HFF-Myc (cell line): ENCODE results near the gene CCDC63.
"Not testable (repeated sequence)": the region's sequence is repeated elsewhere in the genome, so short reads cannot be mapped to it uniquely, and the experiment has no call there.

Experiments used
- DNase-seq: peaks from one replicate; pipeline ENCODE4 v3.0.0-alpha.2; 2011; ENCODE audit warnings: low read depth; ENCODE audit errors: extremely low read depth
- H3K4me3 ChIP-seq: replicated peaks from 2 replicates; pipeline ENCODE4 v1.5.1; 2011; ENCODE audit warnings: low read depth, mild to moderate bottlenecking, control low read depth, low read length
- TF ChIP-seq, protein P1 (sequence below): IDR thresholded peaks from 2 replicates; pipeline ENCODE4 v1.5.1; 2012; ENCODE audit warnings: mild to moderate bottlenecking, low read depth, low read length, control low read depth; ENCODE audit errors: missing control alignments

CCDC63 gene

DNA sequence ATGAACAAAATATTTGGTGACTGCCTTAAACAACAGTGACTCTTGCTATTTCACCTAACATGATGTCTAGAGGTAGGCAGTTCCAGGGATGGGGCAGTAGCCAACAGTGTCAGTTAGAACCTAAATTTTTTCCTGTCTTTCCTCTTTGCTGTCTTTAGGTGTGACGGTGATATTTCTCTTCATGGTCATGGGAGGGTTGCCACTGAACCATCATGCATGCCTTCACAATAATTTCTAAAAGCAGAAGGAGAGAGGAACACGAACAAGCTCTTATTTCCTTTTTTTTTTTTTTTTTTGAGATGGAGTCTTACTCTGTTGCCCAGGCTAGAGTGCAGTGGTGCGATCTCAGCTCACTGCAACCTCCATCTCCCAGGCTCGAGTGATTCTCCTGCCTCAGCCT is 2.4 kb downstream of the CCDC63 start:
- TF ChIP-seq, protein P1, sequence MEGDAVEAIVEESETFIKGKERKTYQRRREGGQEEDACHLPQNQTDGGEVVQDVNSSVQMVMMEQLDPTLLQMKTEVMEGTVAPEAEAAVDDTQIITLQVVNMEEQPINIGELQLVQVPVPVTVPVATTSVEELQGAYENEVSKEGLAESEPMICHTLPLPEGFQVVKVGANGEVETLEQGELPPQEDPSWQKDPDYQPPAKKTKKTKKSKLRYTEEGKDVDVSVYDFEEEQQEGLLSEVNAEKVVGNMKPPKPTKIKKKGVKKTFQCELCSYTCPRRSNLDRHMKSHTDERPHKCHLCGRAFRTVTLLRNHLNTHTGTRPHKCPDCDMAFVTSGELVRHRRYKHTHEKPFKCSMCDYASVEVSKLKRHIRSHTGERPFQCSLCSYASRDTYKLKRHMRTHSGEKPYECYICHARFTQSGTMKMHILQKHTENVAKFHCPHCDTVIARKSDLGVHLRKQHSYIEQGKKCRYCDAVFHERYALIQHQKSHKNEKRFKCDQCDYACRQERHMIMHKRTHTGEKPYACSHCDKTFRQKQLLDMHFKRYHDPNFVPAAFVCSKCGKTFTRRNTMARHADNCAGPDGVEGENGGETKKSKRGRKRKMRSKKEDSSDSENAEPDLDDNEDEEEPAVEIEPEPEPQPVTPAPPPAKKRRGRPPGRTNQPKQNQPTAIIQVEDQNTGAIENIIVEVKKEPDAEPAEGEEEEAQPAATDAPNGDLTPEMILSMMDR, result no peak
- no peak for DNase-seq
- no peak overlapping the region for H3K4me3 ChIP-seq

DNA sequence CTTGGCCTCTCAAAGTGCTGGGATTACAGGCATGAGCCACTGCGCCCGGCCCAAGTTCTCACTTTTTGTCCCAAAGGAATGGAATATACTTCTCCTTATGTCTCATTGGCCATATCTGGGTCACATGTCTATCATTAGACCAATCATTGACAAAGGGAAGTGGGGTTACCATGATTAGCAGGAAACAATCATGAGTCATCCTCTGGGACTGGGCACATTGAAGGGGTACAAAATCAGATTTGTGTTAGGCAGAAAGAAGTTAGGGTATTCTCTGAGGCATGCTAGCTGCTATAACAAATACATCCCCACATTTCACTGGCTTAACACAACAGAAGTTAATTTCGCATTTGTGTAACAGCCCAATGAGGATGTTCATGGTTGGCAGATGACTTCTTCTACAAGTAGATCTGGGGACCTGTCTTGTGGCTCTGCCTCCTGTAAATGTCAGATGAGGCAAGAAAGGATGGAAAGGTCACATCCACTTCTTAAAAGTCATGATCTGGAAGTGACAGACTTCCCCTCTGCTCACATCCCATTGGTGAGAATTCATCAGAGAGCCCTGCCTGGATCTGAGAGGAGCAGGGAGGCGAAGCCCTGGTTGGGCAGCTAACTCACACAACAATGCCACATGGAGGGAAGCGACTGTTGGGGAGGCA is 3.1 kb downstream of the CCDC63 start:
- TF ChIP-seq, protein P1, result no peak
- no peak for DNase-seq
- no peak overlapping the region for H3K4me3 ChIP-seq

DNA sequence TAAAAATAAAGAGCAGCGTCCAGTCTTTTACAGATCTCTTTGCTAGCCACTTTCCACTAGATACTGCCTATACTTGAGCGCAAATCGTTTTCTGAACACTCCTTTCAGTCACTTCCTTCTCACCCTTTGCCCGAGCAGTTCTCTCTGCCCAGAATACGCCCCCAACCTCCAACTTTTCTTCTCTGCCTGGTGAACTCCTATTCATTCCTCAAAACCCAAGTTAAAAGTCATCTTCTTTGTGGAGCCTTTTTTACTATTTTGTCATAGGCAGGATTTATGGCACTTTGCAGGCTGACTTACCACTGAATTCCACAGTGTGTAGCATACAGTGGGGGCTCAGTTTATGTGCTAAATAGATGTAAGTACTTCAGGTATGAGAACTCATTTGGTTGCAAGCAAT is 4.0 kb downstream of the CCDC63 start:
- no peak overlapping the region for H3K4me3 ChIP-seq
- TF ChIP-seq, protein P1, result no peak
- DNase-seq, result no peak

DNA sequence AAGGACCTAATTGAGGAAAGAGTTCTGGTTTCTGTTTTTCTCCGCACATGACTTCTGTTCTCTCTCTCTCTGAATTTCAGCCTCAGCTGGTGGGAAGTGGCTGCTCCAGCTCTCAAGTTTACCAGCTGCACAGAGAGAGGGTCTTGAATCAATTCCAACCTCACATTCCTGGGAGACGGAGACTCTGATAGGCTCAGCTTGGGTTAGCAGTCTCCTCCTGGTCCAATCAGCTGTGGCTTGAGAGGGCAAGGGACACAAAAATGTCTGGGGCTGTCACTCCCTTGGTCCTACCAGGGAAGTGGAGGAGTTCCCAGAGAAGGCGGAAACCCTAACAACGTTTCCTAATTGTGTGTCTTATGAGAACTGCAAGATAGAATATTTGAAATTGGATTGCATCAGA is 7.0 kb downstream of the CCDC63 start:
- TF ChIP-seq, protein P1, result no peak
- no peak for DNase-seq
- no peak overlapping the region for H3K4me3 ChIP-seq

DNA sequence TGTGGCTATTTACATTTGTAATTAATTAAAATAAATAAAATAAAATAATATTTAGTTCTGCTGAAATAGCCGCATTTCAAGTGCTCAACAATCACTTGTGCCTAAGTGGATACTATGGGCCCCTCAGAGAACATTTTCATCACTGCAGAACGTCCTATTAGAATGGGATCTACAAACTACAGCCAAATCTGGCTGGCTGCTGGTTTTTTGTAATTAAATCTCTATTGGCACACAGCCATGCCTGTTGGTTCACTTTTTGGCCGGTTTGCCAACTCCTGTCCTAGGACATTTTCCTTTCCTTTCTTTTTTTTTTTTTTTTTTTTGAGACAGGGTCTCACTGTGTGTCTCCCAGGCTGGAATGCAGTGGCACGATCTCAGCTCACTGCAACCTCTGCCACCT is 9.8 kb downstream of the CCDC63 start:
- TF ChIP-seq, protein P1, result no peak
- no peak for DNase-seq
- no peak overlapping the region for H3K4me3 ChIP-seq

DNA sequence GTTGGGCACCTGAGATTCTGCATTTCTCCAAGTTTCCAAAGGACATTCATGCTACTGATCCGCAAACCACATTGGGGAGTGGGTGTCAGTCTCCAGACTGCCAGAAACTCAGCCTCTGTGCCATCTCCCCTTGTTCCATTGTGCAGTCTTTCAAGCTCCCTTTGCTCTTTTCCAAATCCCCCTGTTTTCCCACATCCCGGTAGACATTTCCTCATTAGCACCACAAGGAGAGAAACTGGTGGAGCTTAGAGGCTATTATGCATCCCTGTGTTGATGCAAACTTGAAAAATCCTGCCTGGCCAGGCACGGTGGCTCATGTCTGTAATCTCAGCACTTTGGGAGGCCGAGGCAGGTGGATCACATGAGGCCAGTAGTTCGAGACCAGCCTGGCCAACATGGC is 10.7 kb downstream of the CCDC63 start:
- TF ChIP-seq, protein P1, result no peak

DNA sequence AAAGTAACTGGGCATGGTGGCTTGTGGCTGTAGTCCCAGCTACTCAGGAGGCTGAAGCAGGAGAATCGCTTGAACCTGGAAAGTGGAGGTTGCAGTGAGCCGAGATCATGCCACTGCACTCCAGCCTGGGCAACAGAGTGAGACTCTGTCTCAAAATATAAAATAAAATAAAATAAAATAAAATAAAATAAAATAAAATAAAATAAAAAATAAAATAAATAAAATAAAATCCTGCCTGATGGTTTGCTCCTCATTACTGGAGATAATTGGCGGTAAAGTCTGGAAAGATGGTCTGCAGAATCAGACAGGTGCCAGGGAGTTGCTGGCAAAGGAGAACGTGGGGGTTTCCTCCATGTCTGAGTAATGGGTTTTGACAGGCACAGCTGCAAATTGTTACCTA is 11.2 kb downstream of the CCDC63 start:
- not testable (repeated sequence) for H3K4me3 ChIP-seq, DNase-seq

More for the DNA sequence above, 10.7 kb downstream of the CCDC63 start:
- DNase-seq, result no peak
- H3K4me3 ChIP-seq, result no peak overlapping the region
